BJ (cell line): ENCODE measurements around the gene ARHGEF39. TPM values are rescaled to one million over a fixed set of nuclear protein-coding genes. Genes with fewer than 3 reads are reported as not detected.

Experiments
- CTCF ChIA-PET: fragments of 350-600 bp; formaldehyde crosslinking; extraction: SDS; loops from one replicate; lab custom pipeline; 2021; ENCODE audit warnings: antibody characterized with exemption, inconsistent platforms; lab: Yijun Ruan, JAX
- POLR2A ChIA-PET: fragments of 300-600 bp; sonication (Branson Sonifier 250); formaldehyde crosslinking; extraction: SDS; loops from one replicate; lab custom pipeline; 2021; ENCODE audit warnings: antibody characterized with exemption; lab: Charles Lee
- DNase-seq: peaks from one replicate; pipeline ENCODE4 v3.0.0-alpha.2; 2011; ENCODE audit warnings: low read depth
- H3K27me3 ChIP-seq: 2 replicates; pipeline ENCODE4 v1.6.0; 2011; ENCODE audit warnings: low read length; ENCODE audit not compliant: control insufficient read depth, insufficient read depth
- H3K36me3 ChIP-seq: 2 replicates; pipeline ENCODE4 v1.5.1; 2011; ENCODE audit warnings: low read length; ENCODE audit not compliant: control insufficient read depth, insufficient read depth
- H3K4me3 ChIP-seq: 2 replicates; pipeline ENCODE4 v1.5.1; 2011; ENCODE audit warnings: low read depth, mild to moderate bottlenecking, control low read depth, low read length
- CTCF ChIP-seq: IDR thresholded peaks from 2 replicates; pipeline ENCODE4 v1.5.1; 2011; ENCODE audit warnings: low read depth, mild to moderate bottlenecking, control low read depth, inconsistent platforms, low read length, moderate library complexity; ENCODE audit not compliant: insufficient read depth
- polyA minus RNA-seq: library from RNA; depleted of rRNA, polyadenylated mRNA; stranded (reverse); fragments of >200 nt; gene quantifications from 2 replicates; pipeline ENCODE4 v1.2.3, GENCODE V29; 2011; rRNA and poly(A)+ RNA removed
- polyA plus RNA-seq: library from polyadenylated mRNA; depleted of rRNA; stranded (reverse); fragments of >200 nt; gene quantifications from 2 replicates; pipeline ENCODE4 v1.2.3, GENCODE V29; 2011; rRNA removed

The ARHGEF39 gene, protein sequence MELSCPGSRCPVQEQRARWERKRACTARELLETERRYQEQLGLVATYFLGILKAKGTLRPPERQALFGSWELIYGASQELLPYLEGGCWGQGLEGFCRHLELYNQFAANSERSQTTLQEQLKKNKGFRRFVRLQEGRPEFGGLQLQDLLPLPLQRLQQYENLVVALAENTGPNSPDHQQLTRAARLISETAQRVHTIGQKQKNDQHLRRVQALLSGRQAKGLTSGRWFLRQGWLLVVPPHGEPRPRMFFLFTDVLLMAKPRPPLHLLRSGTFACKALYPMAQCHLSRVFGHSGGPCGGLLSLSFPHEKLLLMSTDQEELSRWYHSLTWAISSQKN
- polyA plus RNA-seq = 2.7 and 4.1 TPM in 2 replicates
- 3.7 and 4.2 TPM in 2 replicates for polyA minus RNA-seq

- ChIA-PET POLR2A (interaction anchor here (0.5 to 0.7 kb wide), 2 partner anchors 21 to 597 kb away, joined by 3 read pairs; no protein-coding TSS in a partner anchor), CTCF (interaction anchor here (0.8 to 6.4 kb wide), 13 partner anchors 8 to 126 kb away, joined by 3 to 63 read pairs (median 5); partner anchors contain the start of genes CA9 and TLN1)
- DNase-seq = no peak
- H3K4me3 ChIP-seq = peak within 1 kb of the TSS; percentile 59
- no peaks in the 10 kb centered on the region for H3K27me3 ChIP-seq
- TF ChIP-seq CTCF = peak; percentile 41
- peaks cover 3% of the 10 kb centered on the region for H3K36me3 ChIP-seq
These were observed at the start of gene ARHGEF39 for GRCh38 chr9:35664531-35665470. TSS of gene ARHGEF39 (minus strand) at chr9:35665195. CDS start at chr9:35665169, 26 bp downstream.

- Histone ChIP-seq H3K36me3 (peaks cover 66% of the 10 kb centered on the region), H3K4me3 (no peak overlapping the region), H3K27me3 (no peaks in the 10 kb centered on the region)
- TF ChIP-seq CTCF = no peak
- no peak for DNase-seq
- CTCF ChIA-PET = interaction anchor here (0.9 to 16.4 kb wide), 5 partner anchors 13 to 111 kb away, joined by 3 to 177 read pairs (median 3); no protein-coding TSS in a partner anchor
- POLR2A ChIA-PET = no interaction called here
These were observed 49.1 kb upstream of the ARHGEF39 start for GRCh38 chr9:35714123-35714522.

- Histone ChIP-seq H3K27me3 (no peaks in the 10 kb centered on the region), H3K4me3 (no peak overlapping the region), H3K36me3 (peaks cover 61% of the 10 kb centered on the region)
- TF ChIP-seq CTCF = no peak
- ChIA-PET CTCF (interaction anchor here (1.4 to 16.4 kb wide), 3 partner anchors 13 to 16 kb away, joined by 5 to 177 read pairs (median 36); no protein-coding TSS in a partner anchor), POLR2A (no interaction called here)
- DNase-seq = no peak
These were observed 48.6 kb upstream of the ARHGEF39 start for GRCh38 chr9:35713578-35713977.

DNA sequence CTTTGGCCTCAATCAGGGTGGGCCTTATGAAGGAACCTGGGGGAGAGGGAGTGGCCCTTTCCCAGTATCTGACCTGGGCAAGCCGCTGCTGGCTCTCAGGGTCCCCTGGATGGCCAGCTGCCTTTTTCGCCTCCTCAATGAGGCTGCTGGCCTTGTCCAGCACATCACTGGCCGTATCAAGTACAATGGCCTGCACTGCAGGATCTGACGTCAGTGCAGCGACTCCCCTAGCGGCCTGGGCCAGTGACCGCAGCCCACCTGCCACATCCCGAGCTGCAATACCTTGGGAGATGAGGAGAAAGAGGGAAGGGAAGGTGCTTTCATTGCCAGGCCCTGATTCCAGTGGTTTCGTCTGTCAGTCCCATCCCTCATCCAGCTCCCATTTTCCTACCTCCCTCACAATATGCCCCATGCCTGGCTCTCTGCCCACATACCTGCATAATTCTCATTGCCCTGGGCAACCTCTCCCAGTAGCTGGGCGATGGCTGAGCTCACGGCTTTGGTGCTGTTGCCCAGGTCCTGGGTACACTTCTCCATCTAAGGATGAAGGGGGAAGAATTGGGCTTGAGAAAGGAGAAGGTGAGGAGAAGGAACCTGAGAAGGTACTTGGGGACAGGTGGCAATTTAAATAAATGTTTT is 47.9 kb upstream of the ARHGEF39 start:
- Histone ChIP-seq H3K36me3 (peaks cover 60% of the 10 kb centered on the region), H3K27me3 (no peaks in the 10 kb centered on the region), H3K4me3 (no peak overlapping the region)
- ChIA-PET POLR2A (no interaction called here), CTCF (interaction anchor here (0.6 to 16.4 kb wide), 8 partner anchors 8 to 227 kb away, joined by 3 to 177 read pairs (median 3); no protein-coding TSS in a partner anchor)
- no peak for TF ChIP-seq CTCF
- no peak for DNase-seq
